ENCODE data around the gene ZFAND3. TPM values are rescaled to one million over a fixed set of nuclear protein-coding genes. Genes with fewer than 3 reads are reported as not detected.

The ZFAND3 gene
- total and polyA plus RNA-seq, 2 donors (not counting 3 experiments of a cell fraction or from before 2014, with no cell fraction given), result 15.4 to 54.2 TPM

- TF ChIP-seq MAX (IDR thresholded peaks at IDR 0.05; ENCODE audit: insufficient read depth, insufficient read length) (no peak), FOS (IDR thresholded peaks at IDR 0.05; ENCODE audit: borderline replicate concordance, insufficient read depth, low read length) (no peak), EZH2 (IDR thresholded peaks at IDR 0.05; ENCODE audit: borderline replicate concordance, low read depth, low read length, severe bottlenecking) (no peak), MYC (IDR thresholded peaks at IDR 0.05; ENCODE audit: low read depth, low read length) (no peak), GATA2 (IDR thresholded peaks at IDR 0.05; ENCODE audit: insufficient read depth, insufficient read length, low read depth, low read length) (no peak), POLR2AphosphoS5 (IDR thresholded peaks at IDR 0.05; ENCODE audit: insufficient read depth, low read depth, low read length) (no peak), JUN (IDR thresholded peaks at IDR 0.05; ENCODE audit: borderline replicate concordance, insufficient read depth, insufficient read length, low read depth) (no peak), CTCF (IDR thresholded peaks at IDR 0.05; ENCODE audit: extremely low read depth in 1 of 2, insufficient read depth in 1 of 2, low read depth in 1 of 2, low read length in 2 of 2) (no peak), POLR2A (IDR thresholded peaks at IDR 0.05; ENCODE audit: low read depth, low read length) (no peak)
- no peaks in the 10 kb centered on the region for H4K20me1 ChIP-seq (replicated peaks; ENCODE audit: control insufficient read depth, extremely low read depth, insufficient read depth, low read length)
- no TSS peak for BruUV-seq (replicated peaks)
- H3K4me3 ChIP-seq (replicated peaks in 1 of 3; ENCODE audit: insufficient read depth in 1 of 3, low read depth in 1 of 3, low read length in 3 of 3), result no peak overlapping the region
- DNase-seq (ENCODE audit: low read depth, low spot score) (no peak), FAIRE-seq (no peak)
- ChIA-PET POLR2A (no interaction called here), CTCF (interaction anchor here (1.2 kb wide), 1 partner anchor 353 kb away, joined by 5 read pairs; no protein-coding TSS in a partner anchor)
- no peaks in the 10 kb centered on the region for H3K9me1 ChIP-seq (replicated peaks; ENCODE audit: control insufficient read depth, extremely low read depth, insufficient read depth, low read length)
- no peak overlapping the region for H3K27ac ChIP-seq (ENCODE audit: insufficient read depth, low read depth, low read length)
- H3K27me3 ChIP-seq (ENCODE audit: control insufficient read depth in 2 of 2, insufficient read depth in 2 of 2, low read length in 2 of 2), result no peaks in the 10 kb centered on the region
- H3K4me2 ChIP-seq (ENCODE audit: insufficient read depth, low read length), result no peak overlapping the region
- H3K4me1 ChIP-seq (ENCODE audit: control insufficient read depth, extremely low read depth, insufficient read depth, low read length), result no peaks in the 10 kb centered on the region
- no peak overlapping the region for H3K9ac ChIP-seq (replicated peaks; ENCODE audit: extremely low read depth, insufficient read depth, low read length)
- H2AFZ ChIP-seq (ENCODE audit: low read depth, low read length), result no peak overlapping the region
- H3K36me3 ChIP-seq (ENCODE audit: control insufficient read depth in 2 of 2, extremely low read depth in 1 of 2, insufficient read depth in 2 of 2, low read length in 2 of 2), result peaks cover 0 to 2% of the 10 kb centered on the region in 2 experiments
- dilution Hi-C loops (cut with MboI; ENCODE audit: extremely low pct_ligation_motif_present, low sequenced_read_pairs), result no loop called here
- no peaks in the 10 kb centered on the region for H3K9me3 ChIP-seq (replicated peaks; ENCODE audit: control insufficient read depth, insufficient read depth, low read length)
- intact Hi-C loops (cut with micrococcal nuclease), result no loop called here
- H3K79me2 ChIP-seq (ENCODE audit: control insufficient read depth, insufficient read depth, low read length), result peaks cover 2% of the 10 kb centered on the region
Observed at GRCh38 chr6:38141085-38141484, 321.6 kb downstream of the ZFAND3 start.
